Right lobe of liver (tissue), 4 donors: Measurements from ENCODE around the gene HID1.

Experiments used
- POLR2A ChIP-seq: fragments of 450-650 bp; IDR thresholded peaks from one replicate; pipeline ENCODE4 v1.6.1; 2017; ENCODE audit warnings: antibody characterized with exemption, mild to moderate bottlenecking
- TF ChIP-seq, protein P1 (sequence below), 4 donors: fragments of 200-600 bp in 3 of 4; fragments of 450-650 bp in 1 of 4; IDR thresholded peaks; one replicate each; pipeline versions ENCODE4 v1.5.1 to v1.8.0; 2016 to 2022; ENCODE audit warnings: antibody characterized with exemption in 4 of 4, mild to moderate bottlenecking in 2 of 4
- donor health status: DM: no; HTN: no; CAD: no.
- donor health status: DM: no; HTN: no; CAD: no.
- donor health status: DM: no; HTN: yes; CAD: no.

DNA sequence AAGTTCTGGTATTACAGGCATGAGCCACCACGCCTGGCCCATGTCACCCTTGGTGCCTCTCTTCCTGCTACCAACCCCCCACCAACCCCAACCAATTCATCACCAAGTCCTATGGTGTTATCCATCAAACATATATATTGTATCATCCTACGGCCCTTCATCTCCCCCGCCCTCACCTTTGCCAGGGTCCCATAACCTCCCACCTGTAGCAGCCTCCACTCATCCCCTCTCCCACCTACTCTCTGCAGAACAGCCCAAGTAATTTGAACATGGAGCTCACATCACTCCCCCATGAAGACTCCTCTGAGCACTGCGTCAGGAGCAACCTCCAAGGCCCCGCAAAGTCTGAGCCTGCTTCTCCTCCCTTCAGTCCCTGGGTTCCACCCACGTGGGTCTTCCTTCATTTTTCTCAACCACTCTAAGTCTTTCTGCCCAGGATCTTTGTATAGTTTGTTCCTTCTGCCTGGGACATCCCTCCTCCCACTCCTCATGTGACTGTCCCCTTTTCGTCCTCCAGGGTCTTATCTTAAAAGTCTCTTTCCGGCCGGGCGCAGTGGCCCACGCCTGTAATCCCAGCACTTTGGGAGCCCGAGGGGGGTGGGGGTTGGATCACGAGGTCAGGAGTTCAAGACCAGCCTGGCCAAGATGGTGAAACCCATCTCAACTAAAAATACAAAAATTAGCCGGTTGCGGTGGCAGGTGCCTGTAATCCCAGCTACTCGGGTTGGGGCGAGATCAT, 7.0 kb upstream of the HID1 start:
- TF ChIP-seq, protein P1, sequence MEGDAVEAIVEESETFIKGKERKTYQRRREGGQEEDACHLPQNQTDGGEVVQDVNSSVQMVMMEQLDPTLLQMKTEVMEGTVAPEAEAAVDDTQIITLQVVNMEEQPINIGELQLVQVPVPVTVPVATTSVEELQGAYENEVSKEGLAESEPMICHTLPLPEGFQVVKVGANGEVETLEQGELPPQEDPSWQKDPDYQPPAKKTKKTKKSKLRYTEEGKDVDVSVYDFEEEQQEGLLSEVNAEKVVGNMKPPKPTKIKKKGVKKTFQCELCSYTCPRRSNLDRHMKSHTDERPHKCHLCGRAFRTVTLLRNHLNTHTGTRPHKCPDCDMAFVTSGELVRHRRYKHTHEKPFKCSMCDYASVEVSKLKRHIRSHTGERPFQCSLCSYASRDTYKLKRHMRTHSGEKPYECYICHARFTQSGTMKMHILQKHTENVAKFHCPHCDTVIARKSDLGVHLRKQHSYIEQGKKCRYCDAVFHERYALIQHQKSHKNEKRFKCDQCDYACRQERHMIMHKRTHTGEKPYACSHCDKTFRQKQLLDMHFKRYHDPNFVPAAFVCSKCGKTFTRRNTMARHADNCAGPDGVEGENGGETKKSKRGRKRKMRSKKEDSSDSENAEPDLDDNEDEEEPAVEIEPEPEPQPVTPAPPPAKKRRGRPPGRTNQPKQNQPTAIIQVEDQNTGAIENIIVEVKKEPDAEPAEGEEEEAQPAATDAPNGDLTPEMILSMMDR (IDR thresholded peaks at IDR 0.05), result no peak
- TF ChIP-seq POLR2A, result no peak
